Measurements from ENCODE around the gene COL20A1.
"Not testable (repeated sequence)": the region's sequence is repeated elsewhere in the genome, so short reads cannot be mapped to it uniquely, and the experiment has no call there.

Gene COL20A1

DNA sequence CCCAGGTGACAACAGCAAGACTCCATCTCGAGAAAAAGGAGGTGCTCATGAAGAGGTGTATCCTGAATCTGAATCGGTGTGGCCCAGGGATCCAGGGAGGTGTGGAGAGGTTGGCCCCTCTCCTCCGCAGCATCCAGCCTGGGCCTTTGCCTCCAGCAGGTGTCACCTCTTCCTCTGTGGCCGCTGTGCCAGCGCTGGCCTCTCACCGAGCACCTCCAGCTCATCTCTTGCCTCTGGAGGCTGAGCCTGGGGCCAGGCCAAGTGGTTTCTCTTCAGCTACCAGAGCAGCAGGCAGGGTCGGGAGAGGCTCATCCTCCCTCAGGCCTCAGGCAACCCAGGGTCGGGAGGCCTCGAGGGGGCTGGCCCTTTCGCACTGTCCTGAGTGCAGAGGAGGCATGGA, 1.2 kb upstream of the COL20A1 start:
- DNase-seq, result no peak

DNA sequence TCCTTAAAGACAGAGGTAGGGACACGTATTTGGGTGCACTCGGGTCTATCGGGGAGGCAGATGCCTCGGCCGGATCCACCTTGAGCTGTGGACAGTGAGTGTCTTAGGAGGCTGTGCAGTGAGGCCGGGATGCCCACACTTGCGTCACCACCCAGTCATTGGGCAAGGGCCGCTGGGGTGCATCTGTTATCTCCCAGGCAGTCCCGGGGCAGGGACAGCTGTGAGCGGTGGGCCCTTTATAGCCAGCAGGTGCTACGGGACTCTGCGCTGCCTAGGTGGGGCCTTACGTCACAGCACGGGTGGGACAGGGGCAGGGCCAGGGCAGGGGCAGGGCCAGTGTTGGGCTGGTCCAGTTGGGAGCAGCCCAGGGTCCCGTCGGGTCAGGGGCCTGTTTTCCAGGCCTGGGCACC, 689 bp upstream of the COL20A1 start:
- no peak for DNase-seq

GRCh38 chr20:63293456-63293855, 470 bp downstream of the COL20A1 start:
- no peak for DNase-seq

DNA sequence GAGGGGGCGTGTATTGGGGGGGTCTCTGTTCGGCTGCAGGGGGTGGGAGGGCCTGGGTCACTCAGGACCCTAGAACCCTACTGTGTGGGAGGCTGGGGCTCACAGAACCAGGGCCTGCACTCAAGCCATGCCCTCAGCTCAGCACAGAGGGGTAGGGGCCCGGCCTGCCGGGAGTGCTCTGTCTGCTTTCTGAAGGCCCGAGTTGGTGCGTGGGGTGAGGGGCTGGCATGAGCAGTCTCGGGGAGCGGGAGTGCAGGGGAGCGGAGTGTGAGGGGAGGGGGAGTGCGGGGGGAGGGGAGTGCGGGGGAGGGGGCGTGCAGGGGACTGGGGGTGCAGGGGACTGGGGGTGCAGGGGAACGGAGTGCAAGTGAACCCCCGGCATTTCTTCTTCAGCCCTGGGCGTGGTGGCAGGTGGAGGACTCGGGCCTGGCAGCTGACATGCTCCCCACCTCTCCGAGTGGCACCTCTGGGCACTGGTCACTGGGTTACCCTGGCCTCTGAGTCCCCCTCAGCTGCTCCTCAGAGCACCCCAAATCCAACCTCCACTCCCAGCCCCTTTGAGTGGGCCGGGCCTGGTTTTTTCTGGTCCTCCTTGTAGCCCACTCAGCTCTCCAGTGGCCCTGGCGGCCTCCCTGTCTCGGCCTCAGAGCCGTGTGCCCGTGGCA, 1.0 kb downstream of the COL20A1 start:
- no peak for DNase-seq

DNA sequence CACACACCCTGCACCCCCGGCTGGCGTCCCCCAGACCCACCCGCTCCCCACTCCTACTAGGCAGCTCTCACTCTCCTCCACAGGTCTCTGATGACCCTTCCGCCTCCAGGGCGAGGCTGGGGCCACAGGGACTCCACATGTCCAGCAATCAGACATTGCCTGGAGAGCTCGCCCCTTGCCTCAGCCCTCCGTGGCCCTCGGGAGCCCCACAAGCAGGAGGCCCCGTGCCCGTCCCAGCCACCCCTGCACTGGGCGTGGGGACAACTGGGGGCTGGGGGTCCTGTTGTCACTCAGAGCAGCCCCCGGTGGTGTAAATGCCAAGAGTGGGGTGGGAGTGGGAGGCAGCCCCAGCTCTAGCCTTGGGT, 1.5 kb downstream of the COL20A1 start:
- DNase-seq, result no peak

GRCh38 chr20:63295018-63295417, 2.0 kb downstream of the COL20A1 start:
- DNase-seq, result no peak

DNA sequence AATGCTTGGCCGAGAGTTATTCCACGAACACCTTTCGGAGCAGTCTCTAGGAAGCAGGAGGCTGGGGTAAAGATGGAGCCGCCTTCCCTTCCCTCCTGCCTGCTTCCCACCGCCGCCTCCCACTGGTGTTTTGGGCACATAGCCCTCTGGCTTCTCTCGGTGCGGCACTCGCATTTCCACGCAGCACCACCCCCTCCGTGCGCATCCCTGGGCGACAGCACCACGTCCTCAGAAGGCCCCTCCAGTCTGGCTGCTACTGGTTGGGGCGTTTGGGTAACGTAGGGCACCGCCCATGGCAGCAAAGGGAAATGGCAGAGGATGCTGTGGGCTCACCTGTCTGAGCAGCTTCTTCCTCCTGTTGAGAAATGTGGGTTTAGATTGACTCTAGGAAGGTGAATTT, 2.4 kb downstream of the COL20A1 start:
- no peak for DNase-seq

- DNase-seq, result no peak
Observed at GRCh38 chr20:63295846-63296245, 2.9 kb downstream of the COL20A1 start.

DNA sequence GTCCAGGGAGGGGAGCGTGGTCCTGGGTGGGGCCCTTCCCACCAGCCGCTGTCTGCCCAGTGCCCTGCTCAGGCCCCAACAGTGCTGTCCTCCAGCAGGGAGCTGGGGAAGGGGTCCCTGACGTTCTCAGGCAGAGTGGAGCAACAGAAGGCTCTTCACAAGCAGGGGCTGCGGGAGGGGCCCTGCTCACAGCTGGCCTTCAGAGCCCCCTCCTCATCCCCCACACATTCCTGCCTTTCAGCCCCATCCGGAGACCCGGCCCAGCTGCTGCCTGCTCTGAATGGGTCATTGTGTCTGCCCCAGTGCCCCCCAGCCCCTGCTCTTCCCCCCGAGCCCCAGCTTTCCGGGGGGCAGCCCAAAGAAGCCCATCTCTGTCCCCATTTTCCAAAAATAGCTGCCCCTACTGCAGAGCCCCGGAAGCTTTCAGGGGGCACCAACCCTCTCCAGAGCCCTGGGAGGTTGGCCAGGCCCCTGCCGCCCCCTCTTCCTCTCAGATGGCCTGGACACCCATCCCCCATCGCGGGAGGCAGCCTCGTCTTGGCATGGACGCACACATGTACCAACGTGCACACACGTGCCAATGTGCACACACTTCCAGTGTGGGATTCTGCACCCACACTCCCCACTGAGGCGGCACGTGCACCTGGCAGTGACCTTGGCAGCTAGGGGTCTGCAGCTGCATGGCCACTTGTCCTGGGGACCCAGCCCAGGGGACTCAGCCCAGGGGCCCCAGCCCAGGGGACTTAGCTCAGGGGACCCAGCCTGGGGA, 3.7 kb downstream of the COL20A1 start:
- DNase-seq, result no peak

GRCh38 chr20:63297371-63297781, 4.4 kb downstream of the COL20A1 start:
- no peak for DNase-seq

GRCh38 chr20:63297796-63298572, 5.0 kb downstream of the COL20A1 start:
- DNase-seq, result no peak

DNA sequence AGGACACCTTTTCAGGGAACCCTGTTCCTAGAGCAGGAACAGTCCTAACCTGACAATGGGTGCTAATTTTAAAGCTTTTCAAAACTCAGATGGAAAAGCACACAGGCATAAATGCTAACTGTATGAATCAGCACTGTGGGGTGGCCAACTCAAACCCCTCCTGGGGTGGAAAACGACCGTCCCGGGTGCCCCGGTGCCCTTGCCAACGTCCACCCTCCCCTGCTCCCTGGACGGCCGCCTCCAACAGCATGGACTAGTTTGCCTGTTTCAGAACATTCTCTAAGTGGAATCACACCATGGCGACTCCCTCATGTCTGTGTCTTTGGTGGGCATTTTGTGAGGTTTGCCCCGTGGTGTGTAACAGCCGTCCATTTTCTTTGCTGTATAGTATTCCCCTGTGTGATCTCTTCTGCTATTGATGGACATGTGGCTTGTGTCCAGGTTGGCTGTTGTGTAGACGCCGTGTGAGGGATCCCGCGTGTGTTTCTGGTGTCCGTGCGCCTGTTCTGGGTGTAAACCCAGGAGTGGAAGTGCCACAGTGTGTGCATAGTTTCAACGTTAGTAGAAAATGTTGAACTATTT, 5.8 kb downstream of the COL20A1 start:
- no peak for DNase-seq

DNA sequence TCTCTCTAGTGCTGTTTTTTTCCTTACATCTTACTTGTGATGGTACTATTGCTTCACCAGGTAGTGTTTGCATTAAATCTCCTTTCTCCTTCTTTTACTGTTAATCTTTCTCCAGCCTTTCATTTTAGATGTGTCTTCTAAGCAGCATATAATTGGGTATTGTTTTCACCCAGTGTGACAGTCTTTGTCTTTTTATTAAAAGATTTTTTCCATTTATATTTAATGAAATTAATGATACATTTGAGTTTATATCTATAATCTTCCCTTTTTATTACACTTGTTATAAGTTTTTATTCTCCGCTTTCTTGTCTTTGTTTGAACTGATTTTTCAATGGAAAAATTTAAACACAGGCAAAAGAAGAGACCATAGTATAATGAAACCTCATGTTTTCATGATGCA, 8.7 kb downstream of the COL20A1 start:
- DNase-seq, result no peak

GRCh38 chr20:63303095-63303666, 10.2 kb downstream of the COL20A1 start:
- no peak for DNase-seq

DNA sequence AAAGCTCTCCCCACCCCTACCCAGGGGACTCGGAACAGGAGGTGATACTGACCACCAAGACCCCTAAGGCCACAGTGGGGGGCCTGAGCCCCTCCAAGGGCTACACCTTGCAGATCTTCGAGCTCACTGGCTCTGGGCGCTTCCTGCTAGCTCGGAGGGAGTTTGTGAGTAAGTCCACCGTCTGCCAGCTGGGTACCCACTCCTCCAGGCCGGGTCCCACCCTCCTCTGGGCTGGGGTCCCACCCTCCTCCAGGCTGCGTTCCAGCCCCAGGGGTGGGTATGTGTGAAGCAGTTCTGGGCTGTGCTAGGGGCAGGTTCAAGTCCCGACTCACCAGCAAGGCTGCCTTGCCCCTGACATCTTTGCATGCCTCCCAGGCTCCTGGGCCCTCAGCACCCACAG, 12.4 kb downstream of the COL20A1 start:
- no peak for DNase-seq

DNA sequence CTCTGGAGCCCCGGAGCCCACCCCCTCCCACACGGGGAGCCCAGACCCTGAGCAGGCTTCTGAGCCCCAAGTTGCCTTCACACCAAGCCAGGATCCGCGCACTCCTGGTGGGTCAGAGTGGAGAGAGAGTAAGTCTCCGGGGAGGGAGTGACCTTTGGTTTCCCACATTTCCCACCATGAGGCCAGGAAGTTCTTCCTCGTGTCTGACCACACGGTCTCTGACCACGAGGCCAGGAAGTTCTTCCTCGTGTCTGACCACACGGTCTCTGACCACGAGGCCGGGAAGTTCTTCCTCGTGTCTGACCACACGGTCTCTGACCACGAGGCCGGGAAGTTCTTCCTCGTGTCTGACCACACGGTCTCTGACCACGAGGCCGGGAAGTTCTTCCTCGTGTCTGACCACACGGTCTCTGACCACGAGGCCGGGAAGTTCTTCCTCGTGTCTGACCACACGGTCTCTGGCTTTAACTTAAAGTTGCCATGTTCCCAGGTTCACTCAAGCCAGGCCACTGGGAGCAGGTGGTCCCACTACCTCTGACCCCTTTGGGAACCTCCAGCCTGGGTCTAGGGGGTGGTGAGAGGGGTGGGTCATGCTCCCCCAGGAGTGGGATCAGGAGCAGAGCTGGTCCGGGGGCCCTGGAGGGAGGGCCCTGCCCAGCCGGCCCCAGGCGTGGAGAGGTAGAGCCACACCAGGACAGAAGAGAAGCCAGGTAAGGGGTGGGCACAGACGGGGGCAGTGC, 13.1 kb downstream of the COL20A1 start:
- not testable (repeated sequence) for DNase-seq

GRCh38 chr20:63306673-63307537, 13.9 kb downstream of the COL20A1 start:
- DNase-seq, result no peak

DNA sequence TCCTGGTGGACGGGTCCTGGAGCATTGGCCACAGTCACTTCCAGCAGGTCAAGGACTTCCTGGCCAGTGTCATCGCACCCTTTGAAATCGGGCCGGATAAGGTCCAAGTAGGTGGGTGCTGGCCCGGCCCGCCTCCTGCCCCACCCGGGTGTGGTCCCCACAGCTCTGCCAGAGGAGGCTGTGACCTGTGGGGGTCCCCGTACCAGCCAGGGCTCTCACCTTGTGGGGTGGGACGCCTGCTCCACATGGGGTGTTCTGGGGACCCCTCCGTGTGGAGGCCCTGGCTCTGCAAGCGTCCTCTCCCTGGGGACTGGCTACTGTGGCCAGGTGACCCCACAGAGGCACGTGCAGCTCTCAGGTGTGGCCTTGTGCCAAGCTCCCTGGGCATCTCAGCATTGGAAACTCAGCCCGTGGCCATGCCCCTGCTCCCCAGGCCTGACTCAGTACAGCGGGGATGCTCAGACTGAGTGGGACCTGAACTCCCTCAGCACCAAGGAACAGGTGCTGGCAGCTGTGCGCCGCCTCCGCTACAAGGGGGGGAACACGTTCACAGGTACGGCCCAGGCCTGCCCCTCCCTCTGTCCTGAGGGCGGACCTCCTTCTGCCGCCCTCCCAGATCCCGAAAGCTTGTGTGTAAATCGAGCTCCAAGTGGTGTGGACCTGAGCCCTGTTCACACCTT, 14.7 kb downstream of the COL20A1 start:
- no peak for DNase-seq

GRCh38 chr20:63308218-63308911, 15.4 kb downstream of the COL20A1 start:
- no peak for DNase-seq
